ENCODE data around the gene RNU6-9.

Gene RNU6-9

GRCh38 chr19:939439-939838, 46.2 kb downstream of the RNU6-9 start:
- POLR2A ChIA-PET: interaction anchor here (0.7 kb wide), 1 partner anchor 674 kb away, joined by 5 read pairs; no protein-coding TSS in a partner anchor
- TF ChIP-seq CTCF (IDR thresholded peaks at IDR 0.05; ENCODE audit: control extremely low read depth, extremely low read depth, low read depth, missing control alignments): no peak
- no peak for DNase-seq (ENCODE audit: extremely low spot score)
- CTCF ChIA-PET: interaction anchor here (1.2 to 1.3 kb wide), 2 partner anchors 43 to 44 kb away, joined by 3 read pairs; partner anchors contain the start of gene WDR18

- no peak for DNase-seq (ENCODE audit: extremely low spot score)
- no peak for TF ChIP-seq CTCF (IDR thresholded peaks at IDR 0.05; ENCODE audit: control extremely low read depth, extremely low read depth, low read depth, missing control alignments)
- CTCF ChIA-PET: interaction anchor here (1.2 to 1.3 kb wide), 2 partner anchors 42 to 44 kb away, joined by 3 read pairs; partner anchors contain the start of gene WDR18
- POLR2A ChIA-PET: no interaction called here
These were observed 46.6 kb downstream of the RNU6-9 start for GRCh38 chr19:939922-940321.

GRCh38 chr19:940591-941291, 47.5 kb downstream of the RNU6-9 start:
- POLR2A ChIA-PET: no interaction called here
- CTCF ChIA-PET: interaction anchor here (1.2 to 1.3 kb wide), 2 partner anchors 41 to 43 kb away, joined by 3 read pairs; partner anchors contain the start of gene WDR18
- peak; percentile 18 for TF ChIP-seq CTCF (IDR thresholded peaks at IDR 0.05; ENCODE audit: control extremely low read depth, extremely low read depth, low read depth, missing control alignments)
- no peak for DNase-seq (ENCODE audit: extremely low spot score)

GRCh38 chr19:941292-942132, 48.2 kb downstream of the RNU6-9 start:
- ChIA-PET CTCF (interaction anchor here (1.3 kb wide), 1 partner anchor 8 kb away, joined by 3 read pairs; no protein-coding TSS in a partner anchor), POLR2A (no interaction called here)
- no peak for DNase-seq (ENCODE audit: extremely low spot score)
- no peak for TF ChIP-seq CTCF (IDR thresholded peaks at IDR 0.05; ENCODE audit: control extremely low read depth, extremely low read depth, low read depth, missing control alignments)

- no peak for TF ChIP-seq CTCF (IDR thresholded peaks at IDR 0.05; ENCODE audit: control extremely low read depth, extremely low read depth, low read depth, missing control alignments)
- CTCF ChIA-PET: interaction anchor here (1.3 kb wide), 1 partner anchor 9 kb away, joined by 3 read pairs; no protein-coding TSS in a partner anchor
- POLR2A ChIA-PET: no interaction called here
These were observed 48.9 kb downstream of the RNU6-9 start for GRCh38 chr19:942133-942645.

More at GRCh38 chr19:942133-942645, 48.9 kb downstream of the RNU6-9 start:
- DNase-seq (ENCODE audit: extremely low spot score): no peak

All from GM10248 (cell line).